ENCODE measurements around the gene ARID5A. TPM values are rescaled to one million over a fixed set of nuclear protein-coding genes. Genes with fewer than 3 reads are reported as not detected.

Gene ARID5A
- total RNA-seq, 1 donor = 9.5 TPM

- DNase-seq (ENCODE audit: low read depth) = peak; percentile 37
- H3K4me3 ChIP-seq (ENCODE audit: low read depth, low read length) = no peak overlapping the region
- no peak for TF ChIP-seq CTCF (IDR thresholded peaks at IDR 0.05; ENCODE audit: insufficient read depth, low read depth, low read length)
Observed at GRCh38 chr2:96584017-96584416, 47.5 kb downstream of the ARID5A start.

- no peak overlapping the region for H3K4me3 ChIP-seq (ENCODE audit: low read depth, low read length)
- no peak for TF ChIP-seq CTCF (IDR thresholded peaks at IDR 0.05; ENCODE audit: insufficient read depth, low read depth, low read length)
- DNase-seq (ENCODE audit: low read depth) = no peak
Observed at GRCh38 chr2:96587843-96588242, 51.3 kb downstream of the ARID5A start.

- no peak for TF ChIP-seq CTCF (IDR thresholded peaks at IDR 0.05; ENCODE audit: insufficient read depth, low read depth, low read length)
- DNase-seq (ENCODE audit: low read depth) = no peak
- H3K4me3 ChIP-seq (ENCODE audit: low read depth, low read length) = no peak overlapping the region
Observed at GRCh38 chr2:96591054-96591453, 54.5 kb downstream of the ARID5A start.

GRCh38 chr2:96591494-96591893 is 54.9 kb downstream of the ARID5A start:
- DNase-seq (ENCODE audit: low read depth) = no peak
- TF ChIP-seq CTCF (IDR thresholded peaks at IDR 0.05; ENCODE audit: insufficient read depth, low read depth, low read length) = no peak
- H3K4me3 ChIP-seq (ENCODE audit: low read depth, low read length) = no peak overlapping the region

- no peak for TF ChIP-seq CTCF (IDR thresholded peaks at IDR 0.05; ENCODE audit: insufficient read depth, low read depth, low read length)
- no peak overlapping the region for H3K4me3 ChIP-seq (ENCODE audit: low read depth, low read length)
- DNase-seq (ENCODE audit: low read depth) = no peak
Observed at GRCh38 chr2:96594282-96594681, 57.7 kb downstream of the ARID5A start.

- no peak overlapping the region for H3K4me3 ChIP-seq (ENCODE audit: low read depth, low read length)
- no peak for TF ChIP-seq CTCF (IDR thresholded peaks at IDR 0.05; ENCODE audit: insufficient read depth, low read depth, low read length)
- no peak for DNase-seq (ENCODE audit: low read depth)
Observed at GRCh38 chr2:96594691-96595152, 58.2 kb downstream of the ARID5A start.

GRCh38 chr2:96596596-96596995 is 60.0 kb downstream of the ARID5A start:
- no peak for TF ChIP-seq CTCF (IDR thresholded peaks at IDR 0.05; ENCODE audit: insufficient read depth, low read depth, low read length)
- no peak for DNase-seq (ENCODE audit: low read depth)
- no peak overlapping the region for H3K4me3 ChIP-seq (ENCODE audit: low read depth, low read length)
